ENCODE results near the gene ZDHHC14.

The ZDHHC14 gene

DNA sequence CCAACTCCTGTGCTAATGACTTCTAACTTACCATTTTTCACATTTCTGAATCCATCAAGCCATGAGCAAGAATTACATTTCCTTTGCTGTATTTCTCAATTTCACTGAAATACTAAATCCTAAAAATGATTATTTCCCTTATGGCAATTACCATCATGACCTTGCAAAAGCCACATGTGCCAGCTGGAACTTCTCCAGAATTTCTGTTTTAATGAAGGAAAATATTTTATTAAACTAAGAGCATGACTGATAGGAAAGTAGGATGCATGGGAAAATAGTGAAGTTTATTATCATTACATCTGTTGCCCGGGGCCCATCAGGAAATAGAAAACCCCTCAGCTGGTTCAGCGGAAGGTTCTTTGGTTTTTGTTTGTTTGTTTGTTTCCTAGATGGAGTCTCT lies 43.2 kb upstream of the ZDHHC14 start:
- TF ChIP-seq, protein P1, sequence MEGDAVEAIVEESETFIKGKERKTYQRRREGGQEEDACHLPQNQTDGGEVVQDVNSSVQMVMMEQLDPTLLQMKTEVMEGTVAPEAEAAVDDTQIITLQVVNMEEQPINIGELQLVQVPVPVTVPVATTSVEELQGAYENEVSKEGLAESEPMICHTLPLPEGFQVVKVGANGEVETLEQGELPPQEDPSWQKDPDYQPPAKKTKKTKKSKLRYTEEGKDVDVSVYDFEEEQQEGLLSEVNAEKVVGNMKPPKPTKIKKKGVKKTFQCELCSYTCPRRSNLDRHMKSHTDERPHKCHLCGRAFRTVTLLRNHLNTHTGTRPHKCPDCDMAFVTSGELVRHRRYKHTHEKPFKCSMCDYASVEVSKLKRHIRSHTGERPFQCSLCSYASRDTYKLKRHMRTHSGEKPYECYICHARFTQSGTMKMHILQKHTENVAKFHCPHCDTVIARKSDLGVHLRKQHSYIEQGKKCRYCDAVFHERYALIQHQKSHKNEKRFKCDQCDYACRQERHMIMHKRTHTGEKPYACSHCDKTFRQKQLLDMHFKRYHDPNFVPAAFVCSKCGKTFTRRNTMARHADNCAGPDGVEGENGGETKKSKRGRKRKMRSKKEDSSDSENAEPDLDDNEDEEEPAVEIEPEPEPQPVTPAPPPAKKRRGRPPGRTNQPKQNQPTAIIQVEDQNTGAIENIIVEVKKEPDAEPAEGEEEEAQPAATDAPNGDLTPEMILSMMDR (IDR thresholded peaks at IDR 0.05; ENCODE audit: insufficient read depth, low read length, missing control alignments), result no peak
- POLR2A ChIA-PET, result no interaction called here
- H3K4me3 ChIP-seq (ENCODE audit: low read depth, low read length), result no peak overlapping the region
- CTCF ChIA-PET, result interaction anchor here (0.8 kb wide), 1 partner anchor 329 kb away, joined by 4 read pairs; no protein-coding TSS in a partner anchor
- DNase-seq (ENCODE audit: low read depth, low spot score), result no peak

DNA sequence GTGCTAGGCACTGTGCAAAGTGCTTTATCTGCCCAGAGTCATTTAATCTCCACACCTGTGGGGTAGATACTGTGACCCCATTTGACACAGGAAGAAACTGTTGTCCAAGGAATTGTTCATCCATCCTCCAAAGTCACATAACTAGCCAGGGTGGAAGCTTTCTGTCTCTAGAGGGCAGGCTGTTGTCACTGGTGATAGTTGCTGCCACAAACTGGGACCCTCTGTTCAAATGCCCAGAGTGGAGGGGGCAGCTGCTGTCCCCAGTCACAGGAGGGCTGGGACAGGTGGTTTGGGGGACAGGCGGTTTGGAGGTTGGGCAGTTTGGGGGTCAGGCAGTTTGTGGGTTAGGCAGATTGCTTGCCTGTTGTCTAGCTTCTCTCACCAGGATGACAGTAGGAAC lies 41.6 kb upstream of the ZDHHC14 start:
- no peak overlapping the region for H3K4me3 ChIP-seq (ENCODE audit: low read depth, low read length)
- POLR2A ChIA-PET, result interaction anchor here (1.5 kb wide), 1 partner anchor 16 kb away, joined by 4 read pairs; the partner anchor contains the start of gene TMEM242
- CTCF ChIA-PET, result interaction anchor here (1.7 kb wide), 1 partner anchor 15 kb away, joined by 6 read pairs; the partner anchor contains the start of gene TMEM242
- TF ChIP-seq, protein P1 (IDR thresholded peaks at IDR 0.05; ENCODE audit: insufficient read depth, low read length, missing control alignments), result no peak
- DNase-seq (ENCODE audit: low read depth, low spot score), result no peak

GRCh38 chr6:157343732-157344131 lies 37.3 kb upstream of the ZDHHC14 start:
- H3K4me3 ChIP-seq (ENCODE audit: low read depth, low read length), result no peak overlapping the region
- DNase-seq (ENCODE audit: low read depth, low spot score), result no peak
- TF ChIP-seq, protein P1 (IDR thresholded peaks at IDR 0.05; ENCODE audit: insufficient read depth, low read length, missing control alignments), result no peak
- POLR2A ChIA-PET, result no interaction called here
- CTCF ChIA-PET, result interaction anchor here (0.6 to 1.1 kb wide), 2 partner anchors 9 to 324 kb away, joined by 3 to 4 read pairs; no protein-coding TSS in a partner anchor

GRCh38 chr6:157346373-157346772 lies 34.6 kb upstream of the ZDHHC14 start:
- TF ChIP-seq, protein P1 (IDR thresholded peaks at IDR 0.05; ENCODE audit: insufficient read depth, low read length, missing control alignments), result no peak
- H3K4me3 ChIP-seq (ENCODE audit: low read depth, low read length), result no peak overlapping the region
- CTCF ChIA-PET, result no interaction called here
- POLR2A ChIA-PET, result no interaction called here
- DNase-seq (ENCODE audit: low read depth, low spot score), result no peak

GRCh38 chr6:157358287-157358686 lies 22.7 kb upstream of the ZDHHC14 start:
- TF ChIP-seq, protein P1 (IDR thresholded peaks at IDR 0.05; ENCODE audit: insufficient read depth, low read length, missing control alignments), result no peak
- POLR2A ChIA-PET, result no interaction called here
- H3K4me3 ChIP-seq (ENCODE audit: low read depth, low read length), result no peak overlapping the region
- no peak for DNase-seq (ENCODE audit: low read depth, low spot score)
- CTCF ChIA-PET, result no interaction called here

DNA sequence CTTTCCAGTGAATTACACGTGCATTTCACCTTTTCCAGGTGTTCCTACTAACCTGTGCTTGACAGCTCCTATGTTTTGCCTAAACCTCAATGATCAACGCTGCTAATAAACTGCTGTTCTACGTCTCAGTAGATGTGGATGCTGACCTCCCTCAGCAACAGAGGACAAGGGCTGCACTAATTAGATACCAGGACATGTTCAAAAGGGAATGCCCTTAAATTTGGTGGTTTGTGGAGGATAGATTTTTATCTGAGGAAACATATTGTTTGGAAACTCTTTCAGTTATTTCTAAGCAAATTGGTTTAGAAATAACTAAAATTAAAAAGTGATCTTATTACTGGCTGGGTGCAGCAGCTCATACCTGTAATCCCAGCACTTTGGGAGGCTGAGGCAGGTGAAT lies 19.1 kb upstream of the ZDHHC14 start:
- DNase-seq (ENCODE audit: low read depth, low spot score), result no peak
- TF ChIP-seq, protein P1 (IDR thresholded peaks at IDR 0.05; ENCODE audit: insufficient read depth, low read length, missing control alignments), result no peak
- ChIA-PET POLR2A (no interaction called here), CTCF (no interaction called here)
- no peak overlapping the region for H3K4me3 ChIP-seq (ENCODE audit: low read depth, low read length)

Data from AG04449 (cell line).